GM23338 (cell line): ENCODE data around the gene NKAIN2.

Experiments
- CREB1 ChIP-seq: fragments of 250-450 bp; sonication (Bioruptor Pico); IDR thresholded peaks from 2 replicates; pipeline ENCODE4 v1.5.0; 2020; ENCODE audit warnings: low read depth, mild to moderate bottlenecking, moderate library complexity
- CTCF ChIP-seq, 2 experiments: fragments of 200-600 bp in 1 of 2; sonication (generic) in 1 of 2; conservative IDR thresholded peaks; 2 replicates each; pipeline versions ENCODE4 v1.5.1 to v1.6.1; 2016 to 2017; ENCODE audit warnings: antibody characterized with exemption in 2 of 2, low read depth in 2 of 2, mild to moderate bottlenecking in 2 of 2, moderate library complexity in 1 of 2
- EZH2 ChIP-seq: fragments of 200-600 bp; sonication (generic); IDR thresholded peaks from one replicate; pipeline ENCODE4 v1.8.0; 2017; ENCODE audit warnings: antibody characterized with exemption, mild to moderate bottlenecking, low read depth; ENCODE audit not compliant: unreplicated experiment
- EZH2phosphoT487 ChIP-seq: fragments of 200-600 bp; sonication (generic); IDR thresholded peaks from one replicate; pipeline ENCODE4 v1.8.1; 2018; ENCODE audit warnings: antibody characterized with exemption; ENCODE audit not compliant: unreplicated experiment
- JUNB ChIP-seq: IDR thresholded peaks from one replicate; pipeline ENCODE4 v1.6.1; 2016; ENCODE audit warnings: antibody characterized with exemption; ENCODE audit not compliant: unreplicated experiment
- POLR2AphosphoS5 ChIP-seq: IDR thresholded peaks from 2 replicates; pipeline ENCODE4 v1.6.1; 2016; ENCODE audit warnings: antibody characterized with exemption, low read depth
- TF ChIP-seq, protein P1 (sequence below): IDR thresholded peaks from one replicate; pipeline ENCODE4 v1.6.1; 2018; ENCODE audit warnings: antibody characterized with exemption; ENCODE audit not compliant: unreplicated experiment

DNA sequence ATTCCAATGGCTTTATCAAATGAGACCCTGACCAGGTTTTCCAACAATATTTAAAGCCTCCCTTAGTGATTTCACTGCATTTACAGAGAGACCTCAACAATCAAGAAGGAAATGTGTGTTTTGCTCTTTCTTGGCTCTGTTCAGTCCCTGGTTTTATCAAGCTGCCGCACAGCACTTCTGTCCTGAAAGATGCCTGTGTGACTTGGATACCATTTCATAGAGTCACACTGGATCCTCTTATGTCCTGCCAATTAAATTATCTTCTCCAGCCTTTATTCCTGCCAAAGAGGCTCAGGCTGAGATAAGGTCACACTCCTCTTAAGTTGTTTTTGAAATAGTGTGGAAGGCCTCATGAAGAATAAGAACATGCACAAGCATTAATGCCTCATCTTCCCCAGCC is 961.6 kb downstream of the NKAIN2 start:
- TF ChIP-seq JUNB, result no peak
- TF ChIP-seq CREB1, result no peak
- TF ChIP-seq EZH2, result no peak
- TF ChIP-seq EZH2phosphoT487, result no peak
- TF ChIP-seq, protein P1, sequence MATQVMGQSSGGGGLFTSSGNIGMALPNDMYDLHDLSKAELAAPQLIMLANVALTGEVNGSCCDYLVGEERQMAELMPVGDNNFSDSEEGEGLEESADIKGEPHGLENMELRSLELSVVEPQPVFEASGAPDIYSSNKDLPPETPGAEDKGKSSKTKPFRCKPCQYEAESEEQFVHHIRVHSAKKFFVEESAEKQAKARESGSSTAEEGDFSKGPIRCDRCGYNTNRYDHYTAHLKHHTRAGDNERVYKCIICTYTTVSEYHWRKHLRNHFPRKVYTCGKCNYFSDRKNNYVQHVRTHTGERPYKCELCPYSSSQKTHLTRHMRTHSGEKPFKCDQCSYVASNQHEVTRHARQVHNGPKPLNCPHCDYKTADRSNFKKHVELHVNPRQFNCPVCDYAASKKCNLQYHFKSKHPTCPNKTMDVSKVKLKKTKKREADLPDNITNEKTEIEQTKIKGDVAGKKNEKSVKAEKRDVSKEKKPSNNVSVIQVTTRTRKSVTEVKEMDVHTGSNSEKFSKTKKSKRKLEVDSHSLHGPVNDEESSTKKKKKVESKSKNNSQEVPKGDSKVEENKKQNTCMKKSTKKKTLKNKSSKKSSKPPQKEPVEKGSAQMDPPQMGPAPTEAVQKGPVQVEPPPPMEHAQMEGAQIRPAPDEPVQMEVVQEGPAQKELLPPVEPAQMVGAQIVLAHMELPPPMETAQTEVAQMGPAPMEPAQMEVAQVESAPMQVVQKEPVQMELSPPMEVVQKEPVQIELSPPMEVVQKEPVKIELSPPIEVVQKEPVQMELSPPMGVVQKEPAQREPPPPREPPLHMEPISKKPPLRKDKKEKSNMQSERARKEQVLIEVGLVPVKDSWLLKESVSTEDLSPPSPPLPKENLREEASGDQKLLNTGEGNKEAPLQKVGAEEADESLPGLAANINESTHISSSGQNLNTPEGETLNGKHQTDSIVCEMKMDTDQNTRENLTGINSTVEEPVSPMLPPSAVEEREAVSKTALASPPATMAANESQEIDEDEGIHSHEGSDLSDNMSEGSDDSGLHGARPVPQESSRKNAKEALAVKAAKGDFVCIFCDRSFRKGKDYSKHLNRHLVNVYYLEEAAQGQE, result no peak
- TF ChIP-seq CTCF (conservative IDR thresholded peaks at IDR 0.05; ENCODE audit: low read depth in 2 of 2), result no peak
- no peak for TF ChIP-seq POLR2AphosphoS5
